HCEC 1CT (cell line): ENCODE measurements around the gene CELA2B.
A peak's percentile ranks its signal among the peaks of the same experiment; 100 is the strongest.
"Not testable (repeated sequence)": the region's sequence is repeated elsewhere in the genome, so short reads cannot be mapped to it uniquely, and the experiment has no call there.

Source experiments
- DNase-seq: peaks from one replicate; pipeline ENCODE4 v3.0.0-alpha.2; 2017

Gene CELA2B

DNA sequence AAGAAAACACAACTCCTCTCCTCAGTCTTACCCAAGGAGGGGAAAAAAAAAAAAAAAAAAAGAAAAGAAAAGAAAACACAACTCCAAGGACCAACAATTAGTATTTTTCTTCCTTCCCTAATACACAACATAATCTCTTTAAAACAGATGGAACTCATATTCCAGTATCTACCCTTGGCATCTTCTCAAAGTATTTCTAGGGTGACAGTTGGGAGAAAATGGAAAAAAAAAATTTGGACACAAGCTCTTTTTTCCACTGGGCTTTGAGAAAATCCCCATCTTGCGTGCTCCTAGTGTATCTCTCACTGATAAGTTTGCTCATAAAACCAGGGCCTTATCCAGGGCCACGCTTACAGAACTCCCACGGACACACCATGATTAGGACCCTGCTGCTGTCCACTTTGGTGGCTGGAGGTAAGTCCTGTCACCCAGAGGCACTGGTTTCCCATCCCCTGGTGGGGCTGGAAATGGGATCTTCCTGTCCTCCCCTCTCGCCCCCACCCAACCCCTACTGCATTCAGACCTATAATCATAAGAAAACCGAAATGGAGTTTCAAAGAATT is at the start of gene CELA2B:
TSS of gene CELA2B (plus strand) at position 353 of the 563 bp plus-strand sequence. CDS start at position 375, 22 bp downstream.
- DNase-seq = no peak

DNA sequence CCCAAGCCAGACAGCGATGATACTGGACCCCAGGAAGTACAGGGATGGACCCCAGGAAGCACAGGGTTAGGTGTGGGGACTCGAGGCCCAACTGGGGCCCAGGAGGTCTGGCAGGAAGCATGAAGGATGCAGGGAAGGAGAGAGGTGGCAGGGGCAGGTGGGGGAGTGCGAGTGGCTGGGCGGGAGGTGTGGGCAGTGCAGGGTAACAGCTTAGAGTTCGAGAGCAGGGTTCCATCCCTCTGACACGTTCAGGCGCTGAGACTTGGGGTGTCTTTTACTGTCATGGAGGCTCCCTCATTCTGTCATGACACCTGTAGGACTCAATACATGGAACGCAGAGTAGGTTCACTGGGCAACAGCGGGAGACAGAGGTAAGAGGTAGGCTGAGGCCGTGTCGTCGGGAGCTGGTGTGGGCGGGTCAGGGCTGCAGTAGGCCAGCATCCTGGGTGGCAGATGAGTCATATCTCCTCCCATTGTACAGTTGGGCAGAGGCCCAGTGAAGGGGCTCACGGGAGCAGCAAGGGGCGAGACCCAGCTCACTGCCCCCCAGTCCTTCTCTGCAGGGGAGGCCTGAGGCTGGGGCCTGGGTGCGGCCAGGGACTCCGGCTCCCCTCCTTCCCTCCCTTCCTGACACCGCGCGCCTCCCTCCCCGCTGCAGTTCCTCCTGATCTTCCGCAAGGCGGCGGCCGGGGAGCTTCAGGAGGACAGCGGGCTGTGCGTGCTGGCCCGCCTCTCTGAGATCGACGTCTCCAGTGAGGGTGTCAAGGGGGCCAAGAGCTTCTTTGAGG is 49.2 kb upstream of the CELA2B start:
- peak; percentile 56 for DNase-seq

DNA sequence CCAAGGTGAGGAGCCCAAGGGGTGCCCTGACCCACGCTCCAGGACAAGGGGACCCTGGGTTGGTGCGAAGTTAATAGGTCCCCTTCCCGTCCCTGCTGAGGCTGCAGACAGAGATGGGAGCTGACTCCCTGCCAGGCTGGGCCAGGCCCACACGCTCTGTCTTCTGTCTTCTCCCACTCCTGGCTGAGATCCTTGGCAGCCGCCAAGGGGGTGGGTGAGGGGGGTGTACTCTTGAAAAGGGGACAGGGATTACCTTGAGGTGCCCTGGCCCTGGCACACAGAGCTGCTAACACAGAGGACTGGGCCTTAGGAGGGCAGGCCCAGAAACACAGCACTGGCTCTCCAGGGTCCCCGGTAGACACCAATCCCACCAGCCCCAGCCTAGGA is 48.6 kb upstream of the CELA2B start:
- DNase-seq = no peak

DNA sequence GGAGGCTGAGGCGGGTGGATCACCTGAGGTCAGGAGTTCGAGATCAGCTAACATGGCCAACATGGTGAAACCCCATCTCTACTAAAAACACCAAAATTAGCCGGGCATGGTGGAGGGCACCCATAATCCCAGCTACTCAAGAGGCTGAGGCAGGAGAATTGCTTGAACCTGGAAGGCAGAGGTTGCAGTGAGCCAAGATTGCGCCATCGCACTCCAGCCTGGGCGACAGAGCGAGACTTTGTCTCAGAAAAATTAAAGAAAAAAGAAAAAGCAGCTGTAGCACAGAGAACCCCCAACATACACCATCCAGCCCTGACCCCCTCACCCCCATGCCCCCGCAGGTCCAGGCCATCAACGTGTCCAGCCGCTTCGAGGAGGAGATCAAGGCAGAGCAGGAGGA is 47.7 kb upstream of the CELA2B start:
- not testable (repeated sequence) for DNase-seq

DNA sequence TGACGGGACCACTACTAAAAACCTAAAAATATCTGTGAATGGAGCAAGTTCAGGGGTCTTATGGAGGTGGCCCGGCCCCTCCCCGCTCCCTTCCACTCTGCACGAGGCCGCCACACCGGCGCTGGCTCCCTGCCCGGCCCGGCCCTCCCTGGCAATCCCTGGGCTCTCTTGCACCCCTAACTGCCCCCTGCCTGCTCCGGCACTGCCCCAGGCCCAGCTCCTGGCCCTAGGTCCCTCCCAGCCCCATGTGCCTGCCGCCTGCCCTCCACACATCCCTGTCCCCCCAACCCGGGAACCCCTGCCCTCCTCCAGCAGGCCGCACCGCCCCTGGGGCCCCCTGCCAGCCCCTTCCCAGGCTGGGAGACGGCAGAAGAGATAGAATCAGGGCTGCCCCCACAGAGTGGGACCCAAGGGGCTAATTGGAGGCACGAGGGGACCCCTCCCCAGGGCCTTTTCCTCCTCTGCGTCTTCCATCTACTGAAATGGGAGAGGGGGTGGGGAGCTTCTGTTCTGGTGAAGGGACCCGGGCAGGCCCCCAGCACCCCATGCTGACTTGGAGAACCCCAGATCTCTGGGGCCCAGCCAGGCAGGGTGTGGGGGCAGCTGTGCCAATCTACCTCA is 47.0 kb upstream of the CELA2B start:
- no peak for DNase-seq

DNA sequence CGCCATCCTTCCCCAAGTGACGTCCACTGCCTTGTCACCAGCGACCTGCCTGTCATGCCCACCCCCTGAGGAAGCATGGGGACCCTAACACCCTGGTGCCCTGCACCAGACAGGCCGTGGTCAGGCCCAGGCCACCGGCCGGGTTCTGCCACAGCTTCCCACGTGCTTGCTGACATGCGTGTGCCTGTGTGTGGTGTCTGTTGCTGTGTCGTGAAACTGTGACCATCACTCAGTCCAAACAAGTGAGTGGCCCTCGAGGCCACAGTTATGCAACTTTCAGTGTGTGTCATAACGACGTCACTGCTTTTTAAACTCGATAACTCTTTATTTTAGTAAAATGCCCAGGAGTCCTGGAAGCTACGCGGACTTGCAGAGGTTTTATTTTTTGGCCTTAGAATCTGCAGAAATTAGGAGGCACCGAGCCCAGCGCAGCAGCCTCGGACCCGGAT is 46.2 kb upstream of the CELA2B start:
- DNase-seq = peak; percentile 54

DNA sequence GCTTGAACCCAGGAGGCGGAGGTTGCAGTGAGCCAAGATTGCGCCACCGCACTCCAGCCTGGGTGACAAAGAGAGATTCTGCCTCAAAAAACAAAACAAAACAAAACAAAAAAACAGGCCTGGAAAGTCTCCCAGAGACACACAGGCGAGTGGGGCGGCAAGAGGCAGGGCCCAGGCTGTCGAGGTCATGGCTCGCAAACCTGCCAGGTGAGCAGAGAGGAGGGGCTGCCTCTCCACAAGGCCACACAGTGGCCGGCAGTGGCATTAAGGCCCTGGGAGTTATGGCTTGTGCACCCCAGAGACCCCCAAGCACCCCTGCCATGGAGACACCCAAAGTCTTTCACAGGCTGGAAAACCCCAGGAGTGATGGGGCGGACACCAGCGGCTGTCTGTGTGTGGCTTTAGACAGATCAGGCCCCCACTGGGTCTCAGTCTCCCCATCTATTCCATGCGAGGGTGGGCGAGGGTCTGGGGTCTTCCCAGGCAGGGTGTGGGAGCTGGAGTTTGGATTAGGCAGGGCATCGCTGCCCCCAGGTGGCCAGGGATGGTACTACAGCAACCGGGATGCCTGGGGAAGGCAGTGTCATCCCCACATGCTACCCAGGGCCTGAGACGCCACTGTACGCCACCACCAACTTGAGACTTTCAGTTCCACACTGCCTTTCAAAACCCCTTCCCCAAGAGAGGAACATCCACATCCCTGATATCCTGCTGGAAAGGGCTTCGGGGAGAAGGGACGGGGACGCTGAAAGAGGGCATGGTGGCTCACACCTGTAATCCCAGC is 44.9 kb upstream of the CELA2B start:
- no peak for DNase-seq

GRCh38 chr1:15431571-15431948 is 44.3 kb upstream of the CELA2B start:
- DNase-seq = no peak

DNA sequence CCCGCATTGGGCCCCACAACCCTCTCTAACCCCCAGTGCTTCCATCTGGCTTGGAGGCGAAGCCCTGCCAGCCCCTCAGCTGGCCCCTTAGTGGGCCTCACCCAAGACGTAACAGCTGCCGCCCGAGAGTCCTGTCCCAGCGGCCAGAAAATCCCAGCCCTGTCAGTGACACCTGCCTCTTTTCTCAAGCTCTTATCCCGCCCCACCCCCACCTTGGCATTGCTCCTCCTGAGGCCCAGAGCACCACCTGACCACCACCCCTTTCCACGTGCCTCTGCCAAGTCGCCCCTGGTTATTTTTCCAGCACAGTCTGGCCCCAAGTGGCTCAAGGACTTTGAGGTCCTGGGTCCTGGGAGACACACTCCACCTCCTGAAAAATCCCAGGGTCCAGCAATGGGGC is 43.6 kb upstream of the CELA2B start:
- no peak for DNase-seq

DNA sequence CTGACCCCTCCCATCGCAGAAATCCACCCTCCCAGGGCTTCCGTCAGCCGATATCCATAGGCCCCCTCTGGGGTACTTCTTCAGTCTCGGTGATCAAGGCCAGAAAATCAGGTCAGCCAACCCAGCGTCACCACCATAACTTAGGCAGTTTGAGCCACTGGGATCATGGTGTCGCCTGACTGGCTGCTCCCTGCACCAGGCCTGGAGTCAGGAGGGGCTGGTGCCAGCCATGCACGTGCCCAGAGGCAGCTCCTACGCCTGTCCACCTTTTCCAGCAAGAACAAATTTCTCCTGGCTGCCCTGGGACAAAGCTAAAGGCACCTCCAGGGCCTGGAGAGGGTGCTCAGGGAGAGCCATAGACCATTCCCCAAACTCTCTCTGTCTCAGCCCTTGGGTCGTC is 42.4 kb upstream of the CELA2B start:
- DNase-seq = no peak

DNA sequence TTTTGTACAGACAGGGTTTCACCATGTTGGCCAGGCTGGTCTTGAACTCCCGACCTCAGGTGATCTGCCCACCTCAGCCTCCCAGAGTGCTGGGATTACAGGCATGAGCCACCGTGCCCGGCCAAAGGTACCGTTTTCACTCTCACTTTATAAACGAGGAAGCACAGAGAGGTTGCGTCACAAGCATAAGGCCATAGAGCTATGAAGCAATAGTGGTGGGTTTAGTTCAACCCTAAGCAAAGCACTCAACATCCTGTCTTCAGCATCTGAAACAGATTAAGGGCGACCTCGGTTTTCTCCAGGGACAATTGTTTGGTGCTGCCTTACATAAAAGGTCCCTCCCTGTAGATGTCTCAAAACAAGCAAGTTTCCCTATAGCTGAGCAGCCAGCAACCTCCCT is 41.2 kb upstream of the CELA2B start:
- peak; percentile 51 for DNase-seq

DNA sequence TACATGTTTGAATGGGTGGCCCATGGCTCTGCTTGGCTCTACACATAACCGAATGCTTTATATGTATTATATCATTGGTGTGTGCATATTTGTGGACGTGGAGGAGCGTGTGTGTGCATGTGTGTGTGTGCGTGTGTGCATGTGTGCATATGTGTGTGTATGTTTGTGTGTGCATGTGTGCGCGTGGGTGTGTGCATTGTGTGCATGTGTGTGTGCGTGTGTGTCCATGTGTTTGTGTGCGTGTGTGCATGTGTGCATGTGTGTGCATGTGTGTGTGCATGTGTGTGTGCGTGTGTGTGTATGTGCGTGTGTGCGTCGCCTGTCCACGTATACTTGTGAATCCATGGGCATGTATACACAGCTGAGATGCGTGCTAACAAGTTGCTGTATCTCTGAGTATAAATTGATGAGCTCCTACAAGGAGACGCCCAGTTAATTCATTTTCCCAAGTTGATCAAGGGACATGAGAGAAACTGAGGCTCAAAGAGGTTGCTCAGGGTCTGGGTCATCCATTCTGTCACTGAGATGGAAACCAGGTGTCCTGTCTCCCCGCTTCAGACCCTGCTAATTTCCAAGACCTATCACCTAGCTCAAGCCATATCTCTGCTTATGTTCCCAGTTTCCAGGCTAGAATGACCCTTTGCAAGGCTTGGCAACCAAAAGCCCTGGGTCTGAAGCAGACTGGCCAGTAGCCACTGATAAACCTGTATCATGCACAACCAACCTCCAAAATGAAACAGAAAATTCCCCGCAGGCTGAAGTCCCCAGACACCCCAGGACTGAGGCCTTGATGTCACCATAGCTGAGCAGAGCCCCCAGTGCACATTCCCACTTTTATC is 40.4 kb upstream of the CELA2B start:
- DNase-seq = no peak

- no peak for DNase-seq
These were observed 38.9 kb upstream of the CELA2B start for GRCh38 chr1:15436881-15437442.

- no peak for DNase-seq
These were observed 36.6 kb upstream of the CELA2B start for GRCh38 chr1:15439325-15439724.

DNA sequence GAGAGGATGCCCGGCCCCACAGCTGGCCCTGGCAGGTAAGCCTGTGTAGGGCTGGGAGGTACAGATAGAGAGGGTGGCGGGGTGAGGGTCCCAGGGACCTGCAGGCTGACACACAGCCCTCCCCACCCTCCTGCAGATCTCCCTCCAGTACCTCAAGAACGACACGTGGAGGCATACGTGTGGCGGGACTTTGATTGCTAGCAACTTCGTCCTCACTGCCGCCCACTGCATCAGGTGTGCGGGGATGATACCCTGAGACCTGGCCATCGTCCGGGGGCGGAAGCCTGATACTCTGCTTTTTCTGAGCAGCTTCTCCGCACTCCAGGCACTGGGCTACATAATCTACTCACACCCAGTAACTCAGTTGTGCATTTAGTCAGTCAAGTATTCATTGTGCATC is 35.5 kb upstream of the CELA2B start:
- no peak for DNase-seq

DNA sequence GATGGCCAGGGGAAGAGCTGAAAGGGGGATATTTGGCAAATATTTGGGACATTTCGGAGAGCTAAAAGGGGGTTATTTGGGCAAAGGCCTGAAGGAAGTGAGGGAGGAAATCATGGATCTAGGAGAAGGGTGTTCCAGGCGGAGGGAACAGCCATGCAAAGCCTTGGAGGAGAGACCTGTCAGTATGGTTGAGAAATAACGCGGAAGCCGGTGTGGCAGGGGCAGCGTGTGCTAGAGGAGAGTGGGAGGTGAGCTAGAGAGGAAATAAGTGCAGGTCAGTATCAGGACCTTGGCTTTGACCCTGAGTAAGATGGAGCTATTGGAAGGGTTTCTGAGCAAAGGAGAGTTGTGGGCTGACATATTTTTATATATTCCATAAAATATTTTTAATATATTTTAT is 34.7 kb upstream of the CELA2B start:
- DNase-seq = no peak

GRCh38 chr1:15442119-15442518 is 33.8 kb upstream of the CELA2B start:
- DNase-seq = no peak

DNA sequence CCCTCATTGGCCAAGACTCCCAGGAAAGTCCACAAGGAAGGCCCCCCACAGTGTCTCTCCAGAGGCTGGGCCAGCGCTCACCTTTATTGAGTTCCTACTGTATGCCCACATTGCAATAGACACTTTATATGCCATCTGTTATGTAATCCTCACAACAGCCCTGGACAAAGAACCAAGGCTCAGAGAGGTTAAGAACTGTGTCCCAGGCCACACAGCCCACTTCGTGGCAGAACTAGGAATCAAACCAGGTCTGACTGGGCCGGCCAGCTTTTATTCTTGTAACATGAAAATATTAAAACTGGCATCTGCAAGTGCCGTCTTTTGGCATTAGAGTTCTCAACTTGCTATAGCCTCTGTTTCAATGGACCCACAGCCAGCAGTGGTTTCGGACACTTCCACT is 33.1 kb upstream of the CELA2B start:
- DNase-seq = no peak

- DNase-seq = no peak
These were observed 32.6 kb upstream of the CELA2B start for GRCh38 chr1:15443281-15443680.

DNA sequence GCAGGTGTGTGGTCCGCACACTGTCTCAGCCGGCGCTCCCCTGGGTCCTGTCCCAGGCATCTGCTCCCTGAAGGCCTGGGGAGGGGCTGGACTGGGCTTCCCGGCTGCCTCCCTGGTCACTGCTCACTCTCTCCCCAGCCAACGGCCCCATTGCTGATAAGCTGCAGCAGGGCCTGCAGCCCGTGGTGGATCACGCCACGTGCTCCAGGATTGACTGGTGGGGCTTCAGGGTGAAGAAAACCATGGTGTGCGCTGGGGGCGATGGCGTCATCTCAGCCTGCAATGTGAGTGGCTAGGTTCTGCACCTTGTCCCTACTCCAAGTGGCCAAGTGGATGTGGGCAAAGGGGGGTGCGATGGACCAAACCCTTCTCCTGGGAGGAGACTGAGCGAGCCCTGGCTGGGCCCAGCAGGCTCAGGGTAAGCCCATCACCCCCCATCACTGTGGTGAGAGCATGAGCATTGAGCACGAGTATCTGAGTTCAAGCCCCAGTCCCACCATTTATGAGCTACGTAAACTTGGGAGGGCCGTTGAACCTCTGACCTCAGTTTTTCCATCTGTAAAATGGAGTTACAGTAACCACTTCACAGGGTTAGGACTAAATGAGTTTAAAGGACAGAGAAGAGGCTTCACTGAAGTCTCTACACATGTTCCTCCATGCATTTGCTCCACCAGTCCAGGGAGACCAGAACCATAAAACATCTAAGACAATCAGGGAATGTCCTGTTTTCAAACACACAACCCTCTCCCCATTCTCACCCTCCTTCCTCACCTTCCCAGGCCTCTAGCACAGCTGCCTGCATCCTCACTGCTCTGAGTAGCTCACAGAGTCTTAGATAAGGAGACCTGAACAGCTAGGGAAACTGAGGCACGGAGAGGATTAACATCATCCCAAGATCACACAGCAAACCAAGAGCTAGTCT is 31.2 kb upstream of the CELA2B start:
- no peak for DNase-seq
